Mucosa of rectum (tissue), 2 donors: ENCODE results near the gene ZNF853.
"Not testable (repeated sequence)": the region's sequence is repeated elsewhere in the genome, so short reads cannot be mapped to it uniquely, and the experiment has no call there.

ENCODE experiments used
- H3K27ac ChIP-seq, 2 donors: one replicate each; pipeline ENCODE4 v1.7.0; 2013; ENCODE audit warnings: inconsistent platforms in 2 of 2, low read depth in 2 of 2, low read length in 2 of 2
- H3K27me3 ChIP-seq, 2 donors: one replicate each; pipeline ENCODE4 v1.7.0; 2013; ENCODE audit warnings: low read length in 2 of 2; ENCODE audit not compliant: control insufficient read depth in 2 of 2, insufficient read depth in 2 of 2
- H3K36me3 ChIP-seq, 2 donors: one replicate each; pipeline ENCODE4 v1.7.0; 2013; ENCODE audit warnings: low read length in 2 of 2; ENCODE audit not compliant: control insufficient read depth in 2 of 2, insufficient read depth in 2 of 2
- H3K4me1 ChIP-seq, 2 donors: one replicate each; pipeline ENCODE4 v1.7.0; 2013; ENCODE audit warnings: low read length in 2 of 2, mild to moderate bottlenecking in 1 of 2; ENCODE audit not compliant: control insufficient read depth in 2 of 2, insufficient read depth in 2 of 2
- H3K4me3 ChIP-seq, 2 donors: one replicate each; pipeline ENCODE4 v1.7.0; 2013; ENCODE audit warnings: low read length in 2 of 2
- H3K9ac ChIP-seq, 2 donors: one replicate each; pipeline ENCODE4 v1.7.0; 2013; ENCODE audit warnings: low read length in 2 of 2, low read depth in 1 of 2, mild to moderate bottlenecking in 1 of 2
- H3K9me3 ChIP-seq, 2 donors: one replicate each; pipeline ENCODE4 v1.7.0; 2013; ENCODE audit warnings: low read length in 2 of 2; ENCODE audit not compliant: control insufficient read depth in 2 of 2
- donor health status: healthy.
- donor health status: Normal muscosa, but diverticular disease.

Gene ZNF853

DNA sequence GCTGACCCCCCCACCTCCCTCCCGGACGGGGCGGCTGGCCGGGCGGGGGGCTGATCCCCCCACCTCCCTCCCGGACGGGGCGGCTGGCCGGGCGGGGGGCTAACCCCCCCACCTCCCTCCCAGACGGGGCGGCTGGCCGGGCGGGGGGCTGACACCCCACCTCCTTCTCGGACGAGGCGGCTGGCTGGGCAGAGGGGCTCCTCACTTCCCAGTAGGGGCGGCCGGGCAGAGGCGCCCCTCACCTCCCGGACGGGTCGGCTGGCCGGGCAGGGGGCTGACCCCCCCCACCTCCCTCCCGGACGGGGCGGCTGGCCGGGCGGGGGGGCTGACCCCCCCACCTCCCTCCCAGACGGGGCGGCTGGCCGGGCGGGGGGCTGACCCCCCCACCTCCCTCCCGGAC is 55.4 kb downstream of the ZNF853 start:
- H3K4me1 ChIP-seq, H3K36me3 ChIP-seq, H3K4me3 ChIP-seq, H3K9ac ChIP-seq, H3K27ac ChIP-seq, H3K27me3 ChIP-seq: not testable (repeated sequence)
- H3K9me3 ChIP-seq: peaks cover 3 to 12% of the 10 kb centered on the region in 2 donors
